Spleen (tissue), 11 donors: ENCODE measurements around the gene PAGR1. TPM values are rescaled to one million over a fixed set of nuclear protein-coding genes. Genes with fewer than 3 reads are reported as not detected.

ENCODE experiments used
- DNase-seq: peaks from one replicate; pipeline ENCODE4 v3.0.0-alpha.2; 2020
- H3K27ac ChIP-seq, 8 donors: fragments of 200-600 bp; sonication (generic) in 7 of 8; 1 replicate in 4 of 8; 2 replicates in 4 of 8; pipeline versions ENCODE4 v1.5.0 to v1.8.0; 2016 to 2021; ENCODE audit warnings: inconsistent platforms in 4 of 8, mild to moderate bottlenecking in 4 of 8, moderate library complexity in 1 of 8
- H3K27me3 ChIP-seq, 7 donors: fragments of 200-600 bp; sonication (generic) in 6 of 7; replicated peaks in 1 of 7; 1 replicate in 4 of 7; 2 replicates in 3 of 7; pipeline versions ENCODE4 v1.5.0 to v1.8.0; 2016 to 2021; ENCODE audit warnings: inconsistent platforms in 3 of 7, mild to moderate bottlenecking in 1 of 7
- H3K36me3 ChIP-seq, 6 donors: fragments of 200-600 bp; sonication (generic) in 5 of 6; 1 replicate in 4 of 6; 2 replicates in 2 of 6; pipeline versions ENCODE4 v1.5.0 to v1.8.0; 2016 to 2021; ENCODE audit warnings: inconsistent platforms in 2 of 6
- H3K4me1 ChIP-seq, 6 donors: fragments of 200-600 bp; sonication (generic) in 5 of 6; 1 replicate in 3 of 6; 2 replicates in 3 of 6; pipeline versions ENCODE4 v1.5.0 to v1.8.0; 2016 to 2021; ENCODE audit warnings: inconsistent platforms in 3 of 6
- H3K4me3 ChIP-seq, 8 donors: fragments of 200-600 bp; sonication (generic) in 7 of 8; 1 replicate in 4 of 8; 2 replicates in 4 of 8; pipeline versions ENCODE4 v1.5.0 to v1.8.0; 2016 to 2021; ENCODE audit warnings: inconsistent platforms in 4 of 8, mild to moderate bottlenecking in 4 of 8, moderate library complexity in 2 of 8
- H3K9me3 ChIP-seq, 8 donors: fragments of 200-600 bp; sonication (generic) in 7 of 8; 1 replicate in 4 of 8; 2 replicates in 4 of 8; pipeline versions ENCODE4 v1.5.0 to v1.8.0; 2016 to 2021; ENCODE audit warnings: inconsistent platforms in 4 of 8
- CTCF ChIP-seq, 11 experiments: fragments of 200-600 bp in 7 of 11; fragments of 450-650 bp in 4 of 11; sonication (generic) in 4 of 11; IDR thresholded peaks in 8 of 11; conservative IDR thresholded peaks in 3 of 11; 1 replicate in 7 of 11; 2 replicates in 4 of 11; pipeline versions ENCODE4 v1.4.0 to v1.8.0; 2016 to 2021; ENCODE audit warnings: antibody characterized with exemption in 11 of 11, inconsistent platforms in 4 of 11, mild to moderate bottlenecking in 1 of 11
- POLR2A ChIP-seq, 3 donors: fragments of 450-650 bp; IDR thresholded peaks; one replicate each; pipeline ENCODE4 v1.5.1; 2017; ENCODE audit warnings: antibody characterized with exemption in 3 of 3, mild to moderate bottlenecking in 1 of 3
- POLR2AphosphoS5 ChIP-seq, 3 donors: sonication (generic); formaldehyde crosslinking; IDR thresholded peaks; one replicate each; pipeline ENCODE4 v1.5.1; 2017; ENCODE audit warnings: antibody characterized with exemption in 3 of 3
- WGBS, 5 donors: extraction: QIAGEN DNeasy Blood & Tissue Kit in 3 of 5; methylation state at CpG; one replicate each; pipeline versions ENCODE4 v1.1.5 to v1.1.7; 2013 to 2018; 5-methylcytosine and 5-hydroxymethylcytosine counted together
- intact Hi-C: fragments of 100-400 bp; cut with DNase I; formaldehyde crosslinking; loops from one replicate; pipeline ENCODE4 v1.15.0; 2023; ENCODE audit warnings: low total_unique reads
- polyA plus RNA-seq, 3 donors: library from polyadenylated mRNA; stranded (reverse); fragments of 200-250 nt; gene quantifications; one replicate each; pipeline ENCODE4 v1.2.1, GENCODE V29; 2013
- total RNA-seq, 7 donors: library from RNA; depleted of rRNA in 3 of 7; stranded (reverse); fragments of >200 nt in 3 of 7; fragmentation: NEBNext Ultra II Directional in 4 of 7; extraction: Animal tissue kit (Norgen Biotek cat#: 25700) in 4 of 7; gene quantifications; one replicate each; pipeline versions ENCODE4 v1.1.0 to v1.2.1, GENCODE V29; 2016 to 2021
- donor health status: healthy with polysubstance abuse.
- donor health status: DM: no; HTN: no; CAD: no; lungs with moderate emphysema.
- donor health status: DM: no; HTN: no; CAD: no.
- donor health status: Bipolar disorder and iron deficiency.
- donor health status: healthy.
- donor health status: DM: no; HTN: no; CAD: no.
- donor health status: DM: yes; HTN: yes; CAD: no.

Gene PAGR1
- total and polyA plus RNA-seq, 10 donors: 17.3 to 46.4 (median 31.7) TPM

- TF ChIP-seq POLR2A (IDR thresholded peaks at IDR 0.05) (no peak), CTCF (IDR thresholded peaks at IDR 0.05 in 8 of 11, conservative IDR thresholded peaks at IDR 0.05 in 3 of 11) (no peak), POLR2AphosphoS5 (IDR thresholded peaks at IDR 0.05) (no peak)
- H3K9me3 ChIP-seq: no peaks in the 10 kb centered on the region
- peak within 1 kb of the TSS; percentile 64 to 92 (median 74) for H3K4me3 ChIP-seq
- WGBS, 5 donors: 2 to 4% (median 3%) methylated on average over 8 to 53 of the region's 67 CpGs; no CpG with 5 or more reads in 2 of the 5 donors
- DNase-seq: peak; percentile 93
- peaks cover 0 to 50% (median 19%) of the 10 kb centered on the region in 6 donors for H3K36me3 ChIP-seq
- H3K27ac ChIP-seq: peak within 1 kb of the TSS; percentile 97 to 100 (median 98)
- H3K27me3 ChIP-seq: no peaks in the 10 kb centered on the region
- intact Hi-C loops: no loop called here
- H3K4me1 ChIP-seq: peaks cover 39 to 57% (median 54%) of the 10 kb centered on the region in 6 donors
Observed at GRCh38 chr16:29806099-29806579, 9.8 kb upstream of the PAGR1 start, which contains the start of gene MAZ. Gene MAZ, plus strand, starts transcription at chr16:29806529. Its CDS starts 173 bp downstream, at chr16:29806702.

DNA sequence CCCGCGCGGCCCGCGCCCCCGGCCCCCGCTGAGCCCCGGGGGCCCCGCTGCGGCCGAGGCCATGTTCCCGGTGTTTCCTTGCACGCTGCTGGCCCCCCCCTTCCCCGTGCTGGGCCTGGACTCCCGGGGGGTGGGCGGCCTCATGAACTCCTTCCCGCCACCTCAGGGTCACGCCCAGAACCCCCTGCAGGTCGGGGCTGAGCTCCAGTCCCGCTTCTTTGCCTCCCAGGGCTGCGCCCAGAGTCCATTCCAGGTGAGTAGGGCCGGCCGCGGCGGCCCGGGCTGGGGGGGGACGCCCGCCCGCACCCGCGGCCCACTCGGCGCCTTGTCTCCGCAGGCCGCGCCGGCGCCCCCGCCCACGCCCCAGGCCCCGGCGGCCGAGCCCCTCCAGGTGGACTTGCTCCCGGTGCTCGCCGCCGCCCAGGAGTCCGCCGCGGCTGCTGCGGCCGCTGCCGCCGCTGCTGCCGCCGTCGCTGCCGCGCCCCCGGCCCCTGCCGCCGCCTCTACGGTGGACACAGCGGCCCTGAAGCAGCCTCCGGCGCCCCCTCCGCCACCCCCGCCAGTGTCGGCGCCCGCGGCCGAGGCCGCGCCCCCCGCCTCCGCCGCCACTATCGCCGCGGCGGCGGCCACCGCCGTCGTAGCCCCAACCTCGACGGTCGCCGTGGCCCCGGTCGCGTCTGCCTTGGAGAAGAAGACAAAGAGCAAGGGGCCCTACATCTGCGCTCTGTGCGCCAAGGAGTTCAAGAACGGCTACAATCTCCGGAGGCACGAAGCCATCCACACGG is 9.1 kb upstream of the PAGR1 start:
- peak; percentile 93 for DNase-seq
- H3K4me1 ChIP-seq: peaks cover 46 to 64% (median 61%) of the 10 kb centered on the region in 6 donors
- H3K27ac ChIP-seq: peak overlapping the region; percentile 88 to 100 (median 94)
- peak overlapping the region; percentile 45 to 92 (median 56) for H3K4me3 ChIP-seq
- intact Hi-C loops: no loop called here
- 0 to 1% (median 0%) methylated on average over 12 to 99 of the region's 99 CpGs for WGBS, 5 donors
- no peaks in the 10 kb centered on the region for H3K9me3 ChIP-seq
- H3K36me3 ChIP-seq: peaks cover 0 to 44% (median 19%) of the 10 kb centered on the region in 6 donors
- peaks cover 0 to 7% (median 3%) of the 10 kb centered on the region in 7 donors for H3K27me3 ChIP-seq
- no peak for TF ChIP-seq POLR2A (IDR thresholded peaks at IDR 0.05)
- no peak for TF ChIP-seq CTCF (IDR thresholded peaks at IDR 0.05 in 8 of 11, conservative IDR thresholded peaks at IDR 0.05 in 3 of 11)
- no peak for TF ChIP-seq POLR2AphosphoS5 (IDR thresholded peaks at IDR 0.05)

GRCh38 chr16:29807426-29808218 is 8.3 kb upstream of the PAGR1 start:
- peak; percentile 97 for DNase-seq
- H3K4me1 ChIP-seq: peaks cover 52 to 72% (median 69%) of the 10 kb centered on the region in 6 donors
- H3K27me3 ChIP-seq: peaks cover 0 to 14% (median 10%) of the 10 kb centered on the region in 7 donors
- H3K4me3 ChIP-seq: peak overlapping the region; percentile 45 to 92 (median 56)
- peak overlapping the region; percentile 88 to 100 (median 94) for H3K27ac ChIP-seq
- WGBS, 5 donors: 0 to 1% (median 0%) methylated on average over 17 to 69 of the region's 69 CpGs
- H3K9me3 ChIP-seq: no peaks in the 10 kb centered on the region
- H3K36me3 ChIP-seq: peaks cover 0 to 36% (median 19%) of the 10 kb centered on the region in 6 donors
- TF ChIP-seq POLR2AphosphoS5 (IDR thresholded peaks at IDR 0.05) (peak; percentile 87 to 94 (median 90)), POLR2A (IDR thresholded peaks at IDR 0.05) (peak in 1 of 3 donors; percentile 5), CTCF (IDR thresholded peaks at IDR 0.05 in 8 of 11, conservative IDR thresholded peaks at IDR 0.05 in 3 of 11) (peak in 9 of 11 experiments; percentile 24 to 69 (median 43))
- intact Hi-C loops: no loop called here
